HG02571 (cell line): ENCODE data around the gene PRELID1.
A peak's percentile ranks its signal among the peaks of the same experiment; 100 is the strongest.
"Not testable (repeated sequence)": the region's sequence is repeated elsewhere in the genome, so short reads cannot be mapped to it uniquely, and the experiment has no call there.

Experiments used
- ATAC-seq: cut with Tn5 transposase; IDR thresholded peaks from one replicate; pipeline ENCODE4 v1.9.1; 2021; ENCODE audit warnings: mild to moderate bottlenecking, moderate library complexity; ENCODE audit not compliant: unreplicated experiment

PRELID1 gene

GRCh38 chr5:177334781-177335700 lies 31.4 kb downstream of the PRELID1 start:
- no peak for ATAC-seq

GRCh38 chr5:177335701-177336065 lies 32.1 kb downstream of the PRELID1 start:
- ATAC-seq, result no peak

GRCh38 chr5:177336112-177336511 lies 32.5 kb downstream of the PRELID1 start:
- no peak for ATAC-seq

GRCh38 chr5:177336603-177337494 lies 33.2 kb downstream of the PRELID1 start:
- no peak for ATAC-seq

GRCh38 chr5:177338251-177339106 lies 34.9 kb downstream of the PRELID1 start:
- ATAC-seq, result no peak

- no peak for ATAC-seq
These were observed 35.6 kb downstream of the PRELID1 start for GRCh38 chr5:177339107-177339638.

- ATAC-seq, result not testable (repeated sequence)
These were observed 39.4 kb downstream of the PRELID1 start for GRCh38 chr5:177343000-177343399.

GRCh38 chr5:177343777-177344176 lies 40.2 kb downstream of the PRELID1 start:
- ATAC-seq, result no peak

GRCh38 chr5:177344891-177345290 lies 41.3 kb downstream of the PRELID1 start:
- no peak for ATAC-seq

- ATAC-seq, result no peak
These were observed 43.2 kb downstream of the PRELID1 start for GRCh38 chr5:177346820-177347219.

GRCh38 chr5:177347699-177348098 lies 44.1 kb downstream of the PRELID1 start:
- ATAC-seq, result no peak

GRCh38 chr5:177349362-177349647 lies 45.7 kb downstream of the PRELID1 start:
- ATAC-seq, result no peak

- ATAC-seq, result no peak
These were observed 46.2 kb downstream of the PRELID1 start for GRCh38 chr5:177349762-177350161.

- no peak for ATAC-seq
These were observed 47.3 kb downstream of the PRELID1 start for GRCh38 chr5:177350776-177351391.

- peak; percentile 86 for ATAC-seq
These were observed 48.1 kb downstream of the PRELID1 start, which contains the start of gene LMAN2 for GRCh38 chr5:177351392-177352329. LMAN2 (minus strand) TSS chr5:177351668; CDS start chr5:177351647, 21 bp downstream.

GRCh38 chr5:177353093-177353492 lies 49.5 kb downstream of the PRELID1 start:
- no peak for ATAC-seq

- ATAC-seq, result no peak
These were observed 50.7 kb downstream of the PRELID1 start for GRCh38 chr5:177354256-177354655.

- no peak for ATAC-seq
These were observed 51.1 kb downstream of the PRELID1 start for GRCh38 chr5:177354711-177355110.
